GM19238 (cell line): ENCODE data around the gene P4HA1.
"Not testable (repeated sequence)": the region's sequence is repeated elsewhere in the genome, so short reads cannot be mapped to it uniquely, and the experiment has no call there.

Experiments
- DNase-seq: peaks from one replicate; pipeline ENCODE4 v3.0.0; 2011; ENCODE audit warnings: low spot score; ENCODE audit not compliant: insufficient read length

Gene P4HA1

GRCh38 chr10:73043766-73044377 lies 52.8 kb downstream of the P4HA1 start:
- DNase-seq = no peak

- DNase-seq = no peak
Measured at GRCh38 chr10:73043319-73043718, 53.3 kb downstream of the P4HA1 start.

- DNase-seq = no peak
Measured at GRCh38 chr10:73042130-73042529, 54.5 kb downstream of the P4HA1 start.

GRCh38 chr10:73039635-73040034 lies 57.0 kb downstream of the P4HA1 start:
- DNase-seq = no peak

GRCh38 chr10:73036285-73036684 lies 60.4 kb downstream of the P4HA1 start:
- DNase-seq = not testable (repeated sequence)

DNA sequence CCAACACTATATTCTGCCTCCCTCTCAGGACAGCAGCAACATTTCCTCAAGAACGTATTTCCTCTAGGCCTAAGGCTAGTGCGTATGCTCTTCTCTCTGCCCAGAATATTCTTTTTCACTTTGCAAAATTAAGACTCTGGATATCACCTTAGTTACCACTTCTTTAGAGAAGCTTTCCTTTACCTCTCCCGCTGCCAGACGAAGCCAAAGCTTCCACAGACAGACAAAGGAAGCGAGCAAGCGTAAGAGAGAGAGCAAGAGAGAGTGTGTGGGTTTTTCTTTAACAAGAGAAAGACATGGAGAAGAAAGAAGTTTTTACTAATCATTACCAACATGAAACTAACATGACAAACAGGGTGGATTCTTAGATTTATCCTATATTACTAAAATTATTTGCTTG lies 64.1 kb downstream of the P4HA1 start:
- DNase-seq = no peak

GRCh38 chr10:73026623-73027022 lies 70.0 kb downstream of the P4HA1 start:
- DNase-seq = not testable (repeated sequence)

DNA sequence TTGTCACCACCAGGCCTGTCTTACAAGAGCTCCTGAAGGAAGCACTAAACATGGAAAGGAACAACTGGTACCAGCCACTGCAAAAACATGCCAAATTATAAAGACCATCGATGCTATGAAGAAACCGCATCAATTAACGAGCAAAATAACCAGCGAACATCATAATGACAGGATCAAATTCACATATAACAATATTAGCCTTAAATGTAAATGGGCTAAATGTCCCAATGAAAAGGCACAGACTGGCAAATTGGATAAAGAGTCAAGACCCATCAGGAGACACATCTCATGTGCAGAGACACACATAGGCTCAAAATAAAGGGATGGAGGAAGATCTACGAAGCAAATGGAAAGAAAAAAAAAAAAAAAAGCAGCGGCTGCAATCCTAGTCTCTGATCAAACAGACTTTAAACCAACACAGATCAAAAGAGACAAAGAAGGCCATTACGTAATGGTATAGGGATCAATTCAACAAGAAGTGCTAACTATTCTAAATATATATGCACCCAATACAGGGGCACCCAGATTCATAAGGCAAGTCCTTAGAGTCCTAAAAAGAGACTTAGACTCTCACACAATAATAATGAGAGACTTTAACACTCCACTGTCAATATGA lies 73.1 kb downstream of the P4HA1 start:
- not testable (repeated sequence) for DNase-seq

- DNase-seq = not testable (repeated sequence)
Measured at GRCh38 chr10:73022961-73023360, 73.7 kb downstream of the P4HA1 start.

DNA sequence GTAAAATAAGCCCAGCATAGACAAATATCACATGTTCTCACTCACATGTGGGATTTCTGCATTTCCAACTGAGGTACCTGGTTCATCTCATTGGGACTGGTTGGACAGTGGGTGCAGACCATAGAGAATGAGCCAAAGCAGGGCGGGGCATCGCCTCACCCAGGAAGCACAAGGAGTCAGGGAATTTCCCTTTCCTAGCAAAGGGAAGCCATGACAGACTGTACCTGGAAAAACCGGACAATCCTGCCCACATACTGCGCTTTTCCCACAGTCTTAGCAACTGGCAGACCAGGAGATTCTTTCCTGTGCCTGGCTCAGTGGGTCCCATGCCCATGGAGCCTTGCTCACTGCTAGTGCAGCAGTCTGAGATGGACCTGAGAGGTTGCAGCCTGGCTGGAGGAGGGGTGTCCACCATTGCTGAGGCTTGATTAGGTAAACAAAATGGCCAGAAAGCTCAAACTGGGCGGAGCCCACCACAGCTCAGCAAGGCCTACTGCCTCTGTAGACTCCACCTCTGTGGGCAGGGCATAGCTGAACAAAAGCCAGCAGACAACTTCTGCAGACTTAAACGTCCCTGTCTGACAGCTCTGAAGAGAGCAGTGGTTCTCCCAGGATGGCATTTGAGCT lies 75.0 kb downstream of the P4HA1 start:
- not testable (repeated sequence) for DNase-seq

- no peak for DNase-seq
Measured at GRCh38 chr10:73021050-73021449, 75.6 kb downstream of the P4HA1 start.

DNA sequence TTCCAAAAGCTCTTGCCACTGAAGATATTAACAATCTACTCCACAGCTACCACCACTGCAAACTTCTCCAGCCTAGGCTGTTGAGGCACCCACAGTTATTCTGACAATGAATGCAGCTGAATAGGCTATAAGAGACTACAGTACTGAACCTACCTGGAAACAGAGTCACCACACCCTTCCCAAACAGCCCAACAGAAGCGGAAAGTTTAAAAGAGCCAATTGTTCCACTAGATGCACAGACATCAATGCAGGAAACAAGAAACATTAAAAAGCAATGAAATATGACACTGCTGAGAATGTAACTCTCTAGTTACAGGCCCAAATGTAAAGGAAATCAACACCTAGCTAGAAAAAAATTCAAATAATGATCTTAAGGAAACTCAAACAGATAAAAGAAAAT lies 77.6 kb downstream of the P4HA1 start:
- no peak for DNase-seq

GRCh38 chr10:73018632-73019031 lies 78.0 kb downstream of the P4HA1 start:
- DNase-seq = no peak

DNA sequence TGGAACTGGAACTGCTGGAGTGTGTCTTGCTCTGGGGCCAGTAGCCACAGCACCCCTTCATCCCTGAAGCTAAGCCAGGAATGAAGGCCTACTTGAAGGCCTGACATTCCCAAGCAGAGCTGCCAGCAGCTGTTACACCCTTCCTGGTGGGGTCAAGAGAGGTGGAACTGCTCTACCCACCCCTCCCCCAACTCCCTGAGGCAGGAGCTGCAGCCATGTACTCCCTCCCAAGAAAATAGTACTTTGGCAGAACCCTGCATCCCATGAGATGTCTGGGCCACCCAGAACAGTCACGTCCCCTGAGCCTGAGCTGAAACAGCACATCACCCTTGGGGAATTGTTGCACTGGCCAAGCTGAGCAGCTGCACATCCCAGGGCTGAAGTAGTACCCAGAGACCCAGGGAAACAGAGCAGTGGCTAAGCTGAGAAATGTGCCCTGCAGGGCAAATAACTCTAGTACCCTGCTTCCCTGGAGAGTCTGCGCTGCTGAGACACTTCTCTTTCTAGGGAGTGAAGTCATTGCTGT lies 78.6 kb downstream of the P4HA1 start:
- no peak for DNase-seq

GRCh38 chr10:73015779-73016178 lies 80.9 kb downstream of the P4HA1 start:
- no peak for DNase-seq

DNA sequence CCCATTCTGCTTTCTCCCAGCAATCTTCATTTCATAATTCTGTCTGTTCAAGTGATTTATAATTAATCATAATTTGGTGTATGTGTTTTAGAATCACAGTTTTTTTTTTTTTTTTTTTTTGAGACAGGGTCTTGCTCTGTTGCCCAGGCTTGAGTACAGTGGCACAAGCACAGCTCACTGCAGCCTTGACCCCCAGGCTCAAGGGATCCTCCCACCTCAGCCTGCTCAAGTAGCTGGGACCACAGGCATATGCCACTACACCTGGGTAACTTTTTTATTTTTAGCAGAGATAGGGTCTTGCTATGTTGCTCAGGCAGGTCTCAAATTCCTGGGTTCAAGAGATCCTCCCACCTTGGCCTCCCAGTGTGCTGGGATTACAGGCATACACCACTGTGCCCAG lies 92.8 kb downstream of the P4HA1 start:
- no peak for DNase-seq

DNA sequence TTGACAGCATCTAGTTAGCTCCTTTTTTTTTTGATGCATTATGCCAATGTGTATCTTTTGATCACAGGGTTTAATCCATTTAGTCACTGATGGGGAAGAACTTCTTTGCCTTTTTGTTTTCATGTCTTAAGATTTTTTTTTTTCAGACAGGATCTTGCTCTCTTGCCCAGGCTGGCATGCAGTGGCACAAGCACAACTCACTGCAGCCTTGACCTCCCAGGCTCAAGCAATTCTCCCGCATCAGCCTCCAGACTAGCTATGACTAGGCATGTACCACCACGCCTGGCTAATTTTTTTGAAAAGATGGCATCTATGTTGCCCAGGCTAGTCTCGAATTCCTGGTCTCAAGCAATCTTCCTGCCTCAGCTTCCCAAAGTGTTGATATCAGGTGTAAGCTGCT lies 95.7 kb downstream of the P4HA1 start:
- DNase-seq = no peak

DNA sequence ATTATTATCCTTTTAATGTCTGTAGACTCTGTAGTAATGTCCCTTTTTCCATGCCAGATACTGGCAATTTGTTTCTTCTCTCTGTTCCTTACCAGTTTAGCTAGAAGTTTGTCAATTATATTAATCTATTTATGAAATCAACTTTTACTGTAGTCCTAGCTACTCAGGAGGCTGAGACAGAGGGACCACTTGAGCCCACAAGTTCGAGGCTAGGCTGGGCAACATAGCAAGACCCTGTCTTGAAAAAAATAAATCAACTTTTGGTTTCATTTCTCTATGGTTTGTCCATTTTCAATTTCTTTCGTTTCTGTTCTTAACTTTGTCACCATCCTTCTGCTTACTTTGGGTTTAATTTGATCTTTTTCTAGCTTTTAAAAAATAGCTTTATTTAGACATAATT lies 99.6 kb downstream of the P4HA1 start:
- no peak for DNase-seq

DNA sequence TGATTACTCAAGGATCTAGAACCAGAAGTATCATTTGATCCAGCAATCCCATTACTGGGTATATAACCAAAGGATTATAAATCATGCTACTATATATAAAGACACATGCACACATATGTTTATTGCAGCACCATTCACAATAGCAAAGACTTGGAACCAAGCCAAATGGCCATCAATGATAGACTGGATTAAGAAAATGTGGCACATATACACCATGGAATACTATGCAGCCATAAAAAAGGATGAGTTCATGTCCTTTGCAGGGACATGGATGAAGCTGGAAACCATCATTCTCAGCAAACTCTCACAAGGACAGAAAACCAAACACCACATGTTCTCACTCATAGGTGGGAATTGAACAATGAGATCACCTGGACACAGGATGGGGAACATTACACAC lies 101.2 kb downstream of the P4HA1 start:
- not testable (repeated sequence) for DNase-seq

GRCh38 chr10:72989771-72990170 lies 106.9 kb downstream of the P4HA1 start:
- DNase-seq = not testable (repeated sequence)

- DNase-seq = not testable (repeated sequence)
Measured at GRCh38 chr10:72984618-72985017, 112.0 kb downstream of the P4HA1 start.

DNA sequence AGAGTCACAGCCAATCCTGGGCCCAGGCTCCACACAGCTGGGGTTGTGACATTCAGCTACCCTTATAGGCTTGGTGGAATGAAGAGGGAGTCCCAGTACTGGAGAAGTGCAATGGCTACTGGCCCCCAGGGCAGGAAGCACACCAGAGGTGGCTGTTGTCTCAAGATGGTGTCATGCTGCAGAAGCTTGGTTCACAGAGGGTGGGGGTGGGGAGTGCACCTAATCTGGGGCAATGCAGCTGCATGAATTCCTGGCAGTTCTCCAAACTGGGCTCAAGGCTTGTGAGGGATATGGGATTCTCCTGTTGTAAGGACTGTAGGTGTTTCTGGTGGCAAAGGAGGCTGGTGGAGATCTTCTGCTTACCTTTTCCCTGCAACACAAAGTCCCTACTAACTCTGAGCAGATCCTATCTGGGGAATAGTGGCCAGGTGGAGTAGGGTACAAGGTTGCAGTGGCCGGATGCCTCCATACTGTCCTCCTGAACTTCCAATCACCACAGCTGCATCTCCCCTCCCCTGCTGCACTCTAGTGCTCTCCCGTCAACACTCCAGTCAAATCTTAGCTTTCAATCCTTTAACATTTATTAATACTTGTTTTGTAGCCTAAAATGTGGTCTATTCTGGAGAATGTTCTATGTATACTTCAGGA lies 114.7 kb downstream of the P4HA1 start:
- no peak for DNase-seq
